Fibroblast of lung (primary cell): Measurements from ENCODE around the gene JTB. TPM values are rescaled to one million over a fixed set of nuclear protein-coding genes. Genes with fewer than 3 reads are reported as not detected.

ENCODE experiments used
- DNase-seq, 2 donors: peaks; one replicate each; pipeline versions ENCODE4 v3.0.0 to v3.0.0-alpha.2; 2010; ENCODE audit warnings: low read depth in 2 of 2
- H2AFZ ChIP-seq: 2 replicates; pipeline ENCODE4 v1.5.1; 2012; ENCODE audit warnings: low read length, control low read depth, inconsistent platforms
- H3K27ac ChIP-seq: 2 replicates; pipeline ENCODE4 v1.5.1; 2011; ENCODE audit warnings: low read length, control low read depth; ENCODE audit not compliant: insufficient read depth
- H3K27me3 ChIP-seq: 2 replicates; pipeline ENCODE4 v1.5.1; 2011; ENCODE audit warnings: mild to moderate bottlenecking, low read length; ENCODE audit not compliant: control insufficient read depth, insufficient read depth
- H3K36me3 ChIP-seq: 2 replicates; pipeline ENCODE4 v1.5.1; 2011; ENCODE audit warnings: low read length; ENCODE audit not compliant: control insufficient read depth, insufficient read depth
- H3K4me1 ChIP-seq: 2 replicates; pipeline ENCODE4 v1.5.1; 2011; ENCODE audit warnings: low read length; ENCODE audit not compliant: control insufficient read depth, insufficient read depth; ENCODE audit errors: extremely low read depth
- H3K4me2 ChIP-seq: 2 replicates; pipeline ENCODE4 v1.5.1; 2011; ENCODE audit warnings: low read length, control low read depth; ENCODE audit not compliant: insufficient read depth; ENCODE audit errors: extremely low read depth
- H3K4me3 ChIP-seq, 4 experiments: fragments of 200-600 bp in 1 of 4; sonication (generic) in 1 of 4; replicated peaks in 1 of 4; 2 replicates each; pipeline ENCODE4 v1.5.1; 2011 to 2016; ENCODE audit warnings: low read length in 4 of 4, low read depth in 3 of 4, mild to moderate bottlenecking in 3 of 4, control low read depth in 2 of 4, inconsistent platforms in 1 of 4, mixed read lengths in 1 of 4; ENCODE audit not compliant: insufficient read depth in 1 of 4; ENCODE audit errors: control extremely low read depth in 1 of 4
- H3K79me2 ChIP-seq: 2 replicates; pipeline ENCODE4 v1.5.1; 2012; ENCODE audit warnings: mild to moderate bottlenecking, low read length, inconsistent platforms; ENCODE audit not compliant: control insufficient read depth, insufficient read depth
- H3K9ac ChIP-seq: 2 replicates; pipeline ENCODE4 v1.5.1; 2011; ENCODE audit warnings: mild to moderate bottlenecking, low read length, control low read depth; ENCODE audit not compliant: insufficient read depth
- H3K9me3 ChIP-seq: 2 replicates; pipeline ENCODE4 v1.5.1; 2012; ENCODE audit warnings: low read depth, low read length; ENCODE audit not compliant: control insufficient read depth, insufficient read depth
- H4K20me1 ChIP-seq: 2 replicates; pipeline ENCODE4 v1.5.1; 2011; ENCODE audit warnings: low read length; ENCODE audit not compliant: control insufficient read depth, insufficient read depth; ENCODE audit errors: extremely low read depth
- EZH2 ChIP-seq: IDR thresholded peaks from 2 replicates; pipeline ENCODE4 v1.5.1; 2012; ENCODE audit warnings: low read length, control low read depth, mild to moderate bottlenecking; ENCODE audit errors: missing control alignments
- polyA plus RNA-seq, 2 donors: library from polyadenylated mRNA; depleted of rRNA in 1 of 2; stranded (reverse) in 1 of 2; unstranded in 1 of 2; fragments of >200 nt; gene quantifications; 2 replicates each; pipeline ENCODE4 v1.2.1, GENCODE V29; 2011 to 2012; ENCODE audit warnings: missing spikeins in 1 of 2
- total RNA-seq: library from RNA; depleted of rRNA; stranded (reverse); fragments of >200 nt; gene quantifications from 2 replicates; pipeline ENCODE4 v1.2.1, GENCODE V29; 2014
- TF ChIP-seq, protein P1 (sequence below), 2 donors: IDR thresholded peaks in 1 of 2; conservative IDR thresholded peaks in 1 of 2; 1 replicate in 1 of 2; 2 replicates in 1 of 2; pipeline ENCODE4 v1.5.1; 2011 to 2012; ENCODE audit warnings: low read length in 2 of 2, control low read depth in 1 of 2, inconsistent platforms in 1 of 2, low read depth in 1 of 2, mild to moderate bottlenecking in 1 of 2

Gene JTB
- total and polyA plus RNA-seq, 2 donors (not counting 1 experiment from before 2014, with no cell fraction given): 98.9 to 123 TPM

DNA sequence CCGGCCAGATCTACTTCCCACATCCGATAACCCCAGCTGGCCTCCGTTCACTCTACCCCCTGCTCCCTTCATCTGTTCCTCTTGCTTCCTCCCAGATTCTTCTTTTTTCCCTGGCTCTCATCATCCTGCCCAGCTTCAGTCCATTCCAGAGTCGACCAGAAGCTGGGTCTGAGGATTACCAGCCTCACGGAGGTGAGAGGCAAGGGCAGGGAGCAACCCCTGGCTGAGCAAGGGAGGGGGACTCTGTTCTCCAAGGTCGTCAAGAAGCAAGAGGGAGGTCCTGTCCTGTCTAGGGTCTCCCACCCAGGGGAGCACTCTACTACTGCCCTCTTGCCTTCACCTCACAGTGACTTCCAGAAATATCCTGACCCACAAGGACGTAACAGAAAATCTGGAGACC, 3.9 kb downstream of the JTB start:
- Histone ChIP-seq H2AFZ (no peak overlapping the region), H3K27ac (no peak overlapping the region), H3K27me3 (no peaks in the 10 kb centered on the region), H3K4me3 (no peak overlapping the region), H3K9ac (no peak overlapping the region), H3K4me2 (no peak overlapping the region), H3K79me2 (peaks cover 17% of the 10 kb centered on the region), H3K36me3 (peaks cover 13% of the 10 kb centered on the region), H3K4me1 (peaks cover 5% of the 10 kb centered on the region), H4K20me1 (no peaks in the 10 kb centered on the region), H3K9me3 (no peaks in the 10 kb centered on the region)
- TF ChIP-seq EZH2: no peak
- TF ChIP-seq, protein P1, sequence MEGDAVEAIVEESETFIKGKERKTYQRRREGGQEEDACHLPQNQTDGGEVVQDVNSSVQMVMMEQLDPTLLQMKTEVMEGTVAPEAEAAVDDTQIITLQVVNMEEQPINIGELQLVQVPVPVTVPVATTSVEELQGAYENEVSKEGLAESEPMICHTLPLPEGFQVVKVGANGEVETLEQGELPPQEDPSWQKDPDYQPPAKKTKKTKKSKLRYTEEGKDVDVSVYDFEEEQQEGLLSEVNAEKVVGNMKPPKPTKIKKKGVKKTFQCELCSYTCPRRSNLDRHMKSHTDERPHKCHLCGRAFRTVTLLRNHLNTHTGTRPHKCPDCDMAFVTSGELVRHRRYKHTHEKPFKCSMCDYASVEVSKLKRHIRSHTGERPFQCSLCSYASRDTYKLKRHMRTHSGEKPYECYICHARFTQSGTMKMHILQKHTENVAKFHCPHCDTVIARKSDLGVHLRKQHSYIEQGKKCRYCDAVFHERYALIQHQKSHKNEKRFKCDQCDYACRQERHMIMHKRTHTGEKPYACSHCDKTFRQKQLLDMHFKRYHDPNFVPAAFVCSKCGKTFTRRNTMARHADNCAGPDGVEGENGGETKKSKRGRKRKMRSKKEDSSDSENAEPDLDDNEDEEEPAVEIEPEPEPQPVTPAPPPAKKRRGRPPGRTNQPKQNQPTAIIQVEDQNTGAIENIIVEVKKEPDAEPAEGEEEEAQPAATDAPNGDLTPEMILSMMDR (conservative IDR thresholded peaks at IDR 0.05 in 1 of 2, IDR thresholded peaks at IDR 0.05 in 1 of 2; ENCODE audit: low read depth in 1 of 2, low read length in 2 of 2): no peak
- DNase-seq: no peak

DNA sequence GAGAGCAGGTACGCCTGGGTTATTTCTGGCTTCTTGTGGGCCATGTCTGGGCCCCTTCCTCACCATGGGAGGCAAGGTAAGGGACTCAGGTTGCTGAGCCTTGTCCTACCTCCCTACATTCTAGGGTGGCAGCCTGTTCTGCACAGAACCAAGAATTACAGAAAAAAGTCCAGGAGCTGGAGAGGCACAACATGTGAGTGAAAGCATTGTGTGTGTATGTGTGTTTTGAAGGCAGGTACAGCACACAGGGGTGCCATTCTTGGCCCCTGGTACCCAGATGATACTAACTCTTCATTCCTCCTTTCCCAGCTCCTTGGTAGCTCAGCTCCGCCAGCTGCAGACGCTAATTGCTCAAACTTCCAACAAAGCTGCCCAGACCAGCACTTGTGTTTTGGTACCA, 4.4 kb downstream of the JTB start:
- Histone ChIP-seq H3K4me1 (peaks cover 5% of the 10 kb centered on the region), H3K4me2 (no peak overlapping the region), H2AFZ (no peak overlapping the region), H3K9me3 (no peaks in the 10 kb centered on the region), H3K27me3 (no peaks in the 10 kb centered on the region), H3K27ac (no peak overlapping the region), H3K36me3 (peaks cover 13% of the 10 kb centered on the region), H3K4me3 (no peak overlapping the region), H3K9ac (no peak overlapping the region), H4K20me1 (no peaks in the 10 kb centered on the region), H3K79me2 (peaks cover 17% of the 10 kb centered on the region)
- TF ChIP-seq, protein P1 (conservative IDR thresholded peaks at IDR 0.05 in 1 of 2, IDR thresholded peaks at IDR 0.05 in 1 of 2; ENCODE audit: low read depth in 1 of 2, low read length in 2 of 2): no peak
- TF ChIP-seq EZH2: no peak
- DNase-seq: no peak

DNA sequence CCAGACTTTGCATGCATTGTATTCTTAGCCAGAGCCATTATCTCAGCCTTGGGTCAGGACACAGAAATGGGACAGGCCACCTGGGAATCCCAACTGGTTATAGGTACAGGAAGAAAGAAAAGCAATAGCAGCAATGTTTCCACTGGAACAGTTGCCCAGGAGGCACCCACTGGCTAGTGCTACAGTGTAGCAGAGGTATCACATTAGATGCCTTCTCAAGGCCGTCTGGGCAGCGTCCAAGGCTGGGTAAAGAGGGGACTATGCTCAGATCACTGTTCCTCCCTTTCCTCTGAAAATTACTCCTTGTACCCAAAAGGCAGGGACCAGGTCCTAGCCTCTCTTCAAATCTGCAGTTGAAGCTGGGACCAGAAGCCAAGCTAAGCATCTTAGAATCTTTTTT, 7.1 kb downstream of the JTB start:
- no peak overlapping the region for H3K4me3 ChIP-seq
- TF ChIP-seq, protein P1 (conservative IDR thresholded peaks at IDR 0.05 in 1 of 2, IDR thresholded peaks at IDR 0.05 in 1 of 2; ENCODE audit: low read depth in 1 of 2, low read length in 2 of 2): no peak
- no peak for TF ChIP-seq EZH2
- no peak overlapping the region for H2AFZ ChIP-seq
- no peaks in the 10 kb centered on the region for H4K20me1 ChIP-seq
- H3K27ac ChIP-seq: no peak overlapping the region
- no peaks in the 10 kb centered on the region for H3K27me3 ChIP-seq
- no peaks in the 10 kb centered on the region for H3K79me2 ChIP-seq
- no peak for DNase-seq
- peaks cover 11% of the 10 kb centered on the region for H3K36me3 ChIP-seq
- H3K4me2 ChIP-seq: no peak overlapping the region
- no peaks in the 10 kb centered on the region for H3K9me3 ChIP-seq
- H3K4me1 ChIP-seq: peaks cover 6% of the 10 kb centered on the region
- H3K9ac ChIP-seq: no peak overlapping the region
